GM12872 (cell line): ENCODE measurements around the gene RFC1.

Experiments
- TF ChIP-seq, protein P1 (sequence below): IDR thresholded peaks from 3 replicates; pipeline ENCODE4 v1.5.1; 2011; ENCODE audit warnings: low read depth, mild to moderate bottlenecking, low read length, moderate library complexity; ENCODE audit not compliant: insufficient read depth

Gene RFC1

DNA sequence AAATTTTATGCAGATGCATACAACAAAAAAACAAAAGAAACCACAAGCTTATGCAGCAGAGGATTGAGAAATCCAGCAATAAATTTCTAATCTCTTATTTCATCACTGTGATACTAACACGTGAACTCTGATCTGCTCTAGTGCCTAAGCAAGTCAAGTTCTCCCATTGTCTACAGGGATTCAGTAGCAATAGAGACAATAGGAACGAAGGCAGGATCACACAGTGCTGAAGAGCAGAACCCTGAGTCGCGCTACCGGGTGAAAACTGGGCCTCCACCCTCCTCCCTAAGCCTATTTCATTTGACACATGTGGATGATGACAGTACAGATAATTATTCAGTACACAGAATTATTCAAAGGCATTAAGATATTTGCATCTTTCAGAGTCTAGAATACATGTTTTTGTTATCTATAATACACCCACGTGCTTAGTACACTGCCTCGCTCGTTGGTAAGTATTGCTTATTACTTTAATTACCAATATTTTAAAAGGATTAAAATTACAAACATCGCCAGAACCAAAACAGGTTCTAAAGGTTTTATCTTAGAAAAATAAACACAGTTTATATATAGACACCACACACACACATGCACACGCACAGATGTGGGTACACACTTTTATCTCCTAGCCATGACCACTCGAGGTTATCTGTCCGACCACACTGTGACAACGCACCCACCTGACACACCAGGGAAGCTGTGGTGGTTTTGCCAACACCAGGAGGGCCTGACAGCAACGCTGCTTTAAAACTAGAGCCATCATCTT, 60.1 kb downstream of the RFC1 start:
- TF ChIP-seq, protein P1, sequence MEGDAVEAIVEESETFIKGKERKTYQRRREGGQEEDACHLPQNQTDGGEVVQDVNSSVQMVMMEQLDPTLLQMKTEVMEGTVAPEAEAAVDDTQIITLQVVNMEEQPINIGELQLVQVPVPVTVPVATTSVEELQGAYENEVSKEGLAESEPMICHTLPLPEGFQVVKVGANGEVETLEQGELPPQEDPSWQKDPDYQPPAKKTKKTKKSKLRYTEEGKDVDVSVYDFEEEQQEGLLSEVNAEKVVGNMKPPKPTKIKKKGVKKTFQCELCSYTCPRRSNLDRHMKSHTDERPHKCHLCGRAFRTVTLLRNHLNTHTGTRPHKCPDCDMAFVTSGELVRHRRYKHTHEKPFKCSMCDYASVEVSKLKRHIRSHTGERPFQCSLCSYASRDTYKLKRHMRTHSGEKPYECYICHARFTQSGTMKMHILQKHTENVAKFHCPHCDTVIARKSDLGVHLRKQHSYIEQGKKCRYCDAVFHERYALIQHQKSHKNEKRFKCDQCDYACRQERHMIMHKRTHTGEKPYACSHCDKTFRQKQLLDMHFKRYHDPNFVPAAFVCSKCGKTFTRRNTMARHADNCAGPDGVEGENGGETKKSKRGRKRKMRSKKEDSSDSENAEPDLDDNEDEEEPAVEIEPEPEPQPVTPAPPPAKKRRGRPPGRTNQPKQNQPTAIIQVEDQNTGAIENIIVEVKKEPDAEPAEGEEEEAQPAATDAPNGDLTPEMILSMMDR, result no peak

DNA sequence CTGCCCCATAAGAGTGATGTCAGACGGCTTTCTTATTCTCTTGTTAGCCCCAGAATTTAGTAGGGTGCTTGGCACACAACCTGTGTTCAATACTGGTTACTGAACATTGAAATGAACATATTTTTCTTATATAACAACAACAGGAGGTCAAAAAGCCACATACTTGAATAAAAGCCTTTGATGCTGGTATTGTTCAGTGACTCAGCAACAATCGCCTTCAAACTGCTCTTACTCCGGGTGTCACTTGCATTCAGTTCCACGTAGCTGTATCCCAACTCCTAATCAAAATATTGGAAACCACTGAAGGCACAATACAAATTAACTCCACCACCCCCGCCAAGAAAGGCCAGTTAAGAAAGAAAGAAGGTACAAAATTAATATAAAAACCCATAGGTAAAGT, 61.5 kb downstream of the RFC1 start:
- TF ChIP-seq, protein P1, result no peak

DNA sequence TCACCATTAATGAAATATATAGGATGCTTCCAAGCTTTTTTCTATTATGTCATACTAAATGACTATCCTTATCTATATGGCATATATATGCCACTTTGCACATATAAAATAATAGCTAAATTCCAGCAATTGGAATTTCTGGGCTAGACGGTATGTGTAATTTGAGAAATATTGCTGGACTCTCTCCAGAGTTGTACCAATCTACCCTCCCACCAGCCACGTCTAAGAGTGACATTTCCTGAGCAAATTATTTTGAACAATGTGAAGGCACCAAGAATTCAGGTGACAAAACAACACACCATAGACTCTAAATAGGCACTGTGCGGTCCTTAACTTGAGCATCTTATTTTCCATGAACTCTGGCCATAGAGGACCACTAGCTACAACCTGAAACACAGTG, 62.3 kb downstream of the RFC1 start:
- TF ChIP-seq, protein P1, result no peak

DNA sequence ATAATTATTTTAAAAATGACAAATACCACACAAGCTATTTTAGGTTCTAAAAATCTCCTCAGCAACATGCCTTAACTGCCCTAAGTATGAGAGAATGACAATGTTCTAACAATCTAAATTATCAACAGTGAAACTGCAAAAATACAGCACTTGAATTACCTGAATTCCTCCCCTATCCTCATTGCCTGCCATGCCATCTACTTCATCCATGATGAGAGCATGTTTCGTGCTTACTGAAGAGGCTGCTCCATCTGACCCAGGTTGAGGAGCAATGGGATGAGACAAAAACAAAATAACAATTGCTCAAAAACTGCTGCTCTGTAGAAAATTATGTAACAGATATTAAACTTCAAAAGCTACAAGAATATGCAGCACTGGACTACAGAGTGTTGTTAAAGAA, 63.3 kb downstream of the RFC1 start:
- TF ChIP-seq, protein P1, result no peak

DNA sequence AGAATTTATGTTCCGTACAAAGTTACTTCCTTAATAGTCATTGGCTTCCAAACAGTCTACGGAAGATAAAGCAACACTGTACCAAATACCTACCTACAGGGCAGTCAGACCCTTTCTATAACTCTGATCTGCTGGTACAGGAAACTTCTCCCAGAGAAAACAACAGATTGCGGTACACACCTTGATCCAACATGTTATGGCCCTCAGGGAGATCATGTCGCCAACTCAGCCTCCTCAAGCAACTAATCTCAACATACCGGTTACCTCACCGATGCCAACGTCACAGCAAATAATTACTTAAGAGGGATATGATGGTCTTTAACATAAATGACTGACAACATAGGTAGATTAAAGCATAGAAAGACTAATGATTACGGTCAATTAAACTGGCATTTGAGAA, 70.4 kb downstream of the RFC1 start:
- TF ChIP-seq, protein P1, result no peak

DNA sequence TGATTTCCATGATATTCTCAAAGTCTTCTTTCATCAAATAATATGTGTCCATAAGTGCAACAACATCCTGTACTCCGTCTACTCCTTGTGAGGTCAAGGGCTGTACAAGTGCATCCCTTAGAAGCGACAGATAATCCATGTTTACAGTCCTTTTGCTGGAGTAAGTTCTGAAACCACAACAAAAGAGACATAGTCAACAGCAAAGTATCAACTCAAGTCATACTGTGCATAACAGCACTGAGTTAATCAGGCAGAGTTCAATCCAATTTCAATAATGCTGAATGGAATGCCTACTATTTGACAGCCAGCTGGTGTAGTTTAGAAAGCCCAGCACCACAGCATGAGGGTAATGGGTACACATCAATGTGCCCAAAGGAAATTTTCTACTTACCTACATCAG, 74.5 kb downstream of the RFC1 start:
- TF ChIP-seq, protein P1, result no peak

DNA sequence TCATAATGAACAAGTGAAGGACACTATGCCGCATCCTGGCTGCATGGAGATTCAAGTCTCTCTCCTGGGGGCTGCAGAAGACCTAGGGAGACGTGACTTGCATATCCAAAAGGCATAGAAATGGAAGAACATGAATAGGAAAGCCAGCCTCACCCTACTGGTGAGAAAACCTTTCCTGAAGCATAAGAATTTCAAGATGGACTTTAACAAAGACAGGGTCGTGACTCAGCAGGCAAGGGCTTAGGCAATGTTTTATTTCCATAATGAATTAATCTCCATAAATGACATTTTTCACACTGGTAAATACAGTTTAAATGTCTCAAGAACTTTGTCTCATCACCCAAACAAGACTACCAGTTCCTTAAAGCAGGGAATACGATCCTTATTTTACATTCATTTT, 78.9 kb downstream of the RFC1 start:
- TF ChIP-seq, protein P1, result no peak
